ENCODE results near the gene RPL36. TPM values are rescaled to one million over a fixed set of nuclear protein-coding genes. Genes with fewer than 3 reads are reported as not detected.

The RPL36 gene
- total RNA-seq, 4 donors from 2014 or later: 617 to 960 (median 857) TPM

DNA sequence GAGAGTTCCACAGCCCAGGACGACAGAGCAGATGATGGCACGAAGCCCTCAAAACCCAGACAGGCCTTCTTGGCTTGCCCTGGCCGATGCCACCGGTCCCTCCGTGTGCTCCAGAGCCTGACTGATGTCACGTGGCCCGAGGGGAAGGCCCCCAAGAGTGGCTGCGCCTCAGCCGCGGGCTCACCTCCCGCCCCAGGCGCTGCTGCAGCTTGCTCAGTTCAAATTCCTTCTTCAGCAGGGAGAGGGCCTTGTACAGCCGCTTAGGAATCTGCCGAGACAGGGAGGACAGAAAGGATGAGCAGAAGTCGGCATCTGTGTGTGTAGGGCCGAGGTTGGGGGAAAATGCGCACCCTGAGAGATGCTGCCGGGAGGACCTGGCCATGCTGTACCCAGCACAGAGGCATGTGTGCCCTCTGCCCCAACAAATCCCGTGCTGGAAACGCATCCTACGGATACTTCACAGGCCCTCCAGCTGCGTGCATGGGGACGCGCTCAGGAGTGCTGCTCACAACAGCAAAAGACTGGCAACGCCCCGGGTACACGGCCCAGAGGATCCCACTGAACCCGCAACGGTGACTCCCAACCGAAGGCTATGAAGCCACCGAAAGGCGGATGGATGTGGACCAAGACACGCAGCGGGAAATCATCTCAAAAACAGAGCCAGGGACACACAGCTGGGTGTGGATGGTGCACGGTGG is 16.9 kb downstream of the RPL36 start:
- TF ChIP-seq, protein P1, sequence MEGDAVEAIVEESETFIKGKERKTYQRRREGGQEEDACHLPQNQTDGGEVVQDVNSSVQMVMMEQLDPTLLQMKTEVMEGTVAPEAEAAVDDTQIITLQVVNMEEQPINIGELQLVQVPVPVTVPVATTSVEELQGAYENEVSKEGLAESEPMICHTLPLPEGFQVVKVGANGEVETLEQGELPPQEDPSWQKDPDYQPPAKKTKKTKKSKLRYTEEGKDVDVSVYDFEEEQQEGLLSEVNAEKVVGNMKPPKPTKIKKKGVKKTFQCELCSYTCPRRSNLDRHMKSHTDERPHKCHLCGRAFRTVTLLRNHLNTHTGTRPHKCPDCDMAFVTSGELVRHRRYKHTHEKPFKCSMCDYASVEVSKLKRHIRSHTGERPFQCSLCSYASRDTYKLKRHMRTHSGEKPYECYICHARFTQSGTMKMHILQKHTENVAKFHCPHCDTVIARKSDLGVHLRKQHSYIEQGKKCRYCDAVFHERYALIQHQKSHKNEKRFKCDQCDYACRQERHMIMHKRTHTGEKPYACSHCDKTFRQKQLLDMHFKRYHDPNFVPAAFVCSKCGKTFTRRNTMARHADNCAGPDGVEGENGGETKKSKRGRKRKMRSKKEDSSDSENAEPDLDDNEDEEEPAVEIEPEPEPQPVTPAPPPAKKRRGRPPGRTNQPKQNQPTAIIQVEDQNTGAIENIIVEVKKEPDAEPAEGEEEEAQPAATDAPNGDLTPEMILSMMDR (IDR thresholded peaks at IDR 0.05; ENCODE audit: low read depth): no peak

DNA sequence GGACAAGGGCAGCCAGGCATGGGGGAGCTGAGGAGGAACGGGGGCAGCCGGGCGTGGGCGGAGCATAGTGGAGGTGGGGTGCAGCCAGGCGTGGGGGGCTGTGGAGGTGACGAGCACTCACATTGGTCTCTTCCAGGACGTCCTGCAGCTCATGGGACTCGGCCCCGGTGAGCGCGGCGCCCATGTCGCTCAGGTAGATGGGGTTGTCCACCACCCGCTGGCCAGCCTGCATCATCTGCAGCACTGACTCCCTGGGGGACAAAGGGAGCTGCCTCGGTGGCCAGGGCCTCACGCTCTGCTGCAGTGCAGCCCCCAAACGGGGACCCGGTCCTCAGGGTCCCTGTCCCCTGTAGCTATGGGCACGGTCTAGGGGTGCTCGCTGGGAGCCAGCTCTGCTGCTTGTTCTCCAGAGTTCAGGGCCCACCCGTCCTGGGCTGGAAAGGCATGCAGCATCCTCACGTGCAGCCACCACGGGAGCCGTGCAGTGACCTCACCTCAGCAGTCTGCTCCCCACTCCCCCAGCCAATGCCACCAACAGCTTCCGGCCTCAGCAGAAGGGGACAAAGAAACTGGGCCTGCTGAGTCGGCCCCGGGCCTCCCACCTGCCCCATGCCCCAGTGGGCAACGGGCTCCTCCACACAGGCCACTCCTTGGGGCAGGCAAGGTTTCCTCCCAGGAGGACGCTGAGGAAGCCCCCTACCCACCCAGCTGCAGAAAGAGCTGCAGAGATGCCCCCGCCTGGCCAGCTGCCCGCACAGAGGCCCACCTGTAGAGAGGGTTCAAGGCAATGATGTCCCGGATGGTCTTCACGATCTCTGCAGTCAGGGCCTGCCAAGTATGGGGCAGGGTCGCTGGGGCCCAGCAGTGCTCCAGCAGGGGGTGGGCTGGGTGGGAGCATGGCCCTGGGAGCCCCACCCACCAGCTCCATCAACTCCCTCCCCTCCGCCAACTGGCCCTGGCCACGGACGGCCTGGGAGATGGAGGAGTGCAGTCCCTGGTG is 17.8 kb downstream of the RPL36 start:
- TF ChIP-seq, protein P1 (IDR thresholded peaks at IDR 0.05; ENCODE audit: low read depth): no peak

DNA sequence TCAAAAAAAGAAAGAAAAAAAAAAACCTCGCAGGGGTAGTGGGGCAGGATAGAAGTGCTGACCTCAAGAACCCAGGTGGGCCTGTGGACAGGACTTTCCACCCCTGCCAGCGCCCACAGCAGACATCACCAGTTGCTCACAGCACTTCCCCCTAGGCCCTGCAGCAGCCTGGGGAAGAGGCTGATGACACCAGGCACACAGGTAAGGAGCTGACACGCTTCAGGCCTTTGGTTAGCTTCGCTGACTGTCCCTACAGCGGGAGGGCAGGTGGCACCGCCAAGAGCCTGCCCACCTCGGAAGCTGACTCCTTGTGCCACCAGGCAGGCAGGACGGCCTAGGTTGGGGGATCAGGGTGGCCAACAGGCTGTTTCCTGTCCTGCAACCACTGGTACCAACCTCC is 20.9 kb downstream of the RPL36 start:
- TF ChIP-seq, protein P1 (IDR thresholded peaks at IDR 0.05; ENCODE audit: low read depth): no peak

DNA sequence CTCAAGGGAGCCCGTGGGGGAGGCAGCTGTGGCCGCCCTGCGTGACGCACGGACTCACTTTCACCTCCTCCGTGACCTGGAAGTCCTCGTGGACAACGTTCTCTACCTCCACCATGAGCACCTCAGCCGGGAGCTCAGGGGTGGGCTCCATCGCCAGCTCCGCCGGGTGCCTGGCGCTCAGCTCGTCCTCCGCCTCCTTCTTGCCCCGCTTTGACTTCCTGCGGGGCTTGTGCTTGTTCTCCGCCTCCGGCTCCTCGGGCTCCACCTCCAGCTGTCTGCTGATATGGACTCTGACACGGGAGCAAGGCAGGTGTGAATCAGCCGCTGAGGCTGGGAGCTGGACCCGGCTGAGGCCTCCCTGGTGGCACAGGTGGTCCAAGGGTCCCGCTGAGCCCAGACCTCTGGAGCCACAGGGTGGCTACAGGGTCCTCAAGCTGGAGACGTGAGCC is 21.6 kb downstream of the RPL36 start:
- TF ChIP-seq, protein P1 (IDR thresholded peaks at IDR 0.05; ENCODE audit: low read depth): no peak

DNA sequence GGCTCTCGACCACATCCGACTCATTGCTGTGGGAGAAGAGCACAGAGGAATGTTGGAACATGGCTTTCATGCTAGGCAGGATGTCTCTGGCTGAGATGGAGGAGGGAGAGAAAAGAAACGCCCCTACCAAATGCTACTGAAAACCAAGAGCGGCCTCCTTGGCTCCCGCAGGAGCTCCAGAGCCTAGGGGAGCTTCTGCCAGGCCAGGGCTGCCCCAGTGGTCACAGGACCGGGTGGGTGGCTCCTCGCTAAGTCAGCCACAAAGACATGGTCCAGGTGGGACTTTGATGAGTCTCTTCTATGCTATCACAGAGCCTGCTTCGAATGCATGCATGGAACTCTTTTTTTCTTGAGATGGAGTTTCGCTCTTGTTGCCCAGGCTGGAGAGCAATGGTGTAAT is 23.1 kb downstream of the RPL36 start:
- TF ChIP-seq, protein P1 (IDR thresholded peaks at IDR 0.05; ENCODE audit: low read depth): no peak

DNA sequence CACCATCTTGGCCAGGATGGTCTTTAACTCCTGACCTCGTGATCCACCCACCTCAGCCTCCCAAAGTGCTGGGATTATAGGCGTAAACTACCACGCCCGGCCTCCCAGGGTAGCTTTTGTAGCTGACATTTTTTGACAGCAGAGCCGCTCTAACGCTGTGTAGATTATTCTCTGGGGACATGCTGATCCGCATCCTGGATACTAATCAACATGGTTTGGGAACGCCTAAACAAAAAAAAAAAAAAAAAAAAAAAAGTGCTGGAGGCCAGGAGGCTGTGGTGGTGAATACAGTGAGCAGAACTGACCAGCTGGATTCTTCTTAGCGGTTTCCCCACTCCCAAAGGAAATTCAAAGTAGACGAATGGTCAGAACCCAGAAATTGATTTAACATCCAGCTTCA is 24.7 kb downstream of the RPL36 start:
- TF ChIP-seq, protein P1 (IDR thresholded peaks at IDR 0.05; ENCODE audit: low read depth): no peak
